GM19397 (cell line): ENCODE measurements around the gene DSCAML1.

ENCODE experiments used
- ATAC-seq: cut with Tn5 transposase; IDR thresholded peaks from one replicate; pipeline ENCODE4 v1.9.1; 2021; ENCODE audit warnings: mild to moderate bottlenecking, moderate library complexity; ENCODE audit not compliant: unreplicated experiment

Gene DSCAML1

DNA sequence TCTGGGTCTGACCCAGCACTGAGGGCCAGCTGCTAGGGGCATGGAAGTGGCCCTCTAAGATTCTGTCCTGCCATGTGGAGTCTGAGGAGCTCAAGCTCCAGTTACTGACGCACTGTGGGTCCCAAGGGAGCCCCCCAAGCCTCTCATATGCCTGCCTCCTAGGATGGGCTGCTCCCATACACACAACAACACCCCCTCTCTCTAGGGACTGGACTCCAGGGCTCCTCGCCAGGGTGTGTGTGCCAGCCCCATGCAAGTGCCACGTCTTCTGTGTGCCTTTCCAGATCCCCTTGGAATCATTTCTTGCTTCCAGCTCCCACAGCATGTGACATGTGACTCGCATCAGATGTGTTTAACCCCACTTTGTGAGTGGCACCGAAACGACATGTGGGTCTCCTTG lies 234.9 kb downstream of the DSCAML1 start:
- no peak for ATAC-seq

DNA sequence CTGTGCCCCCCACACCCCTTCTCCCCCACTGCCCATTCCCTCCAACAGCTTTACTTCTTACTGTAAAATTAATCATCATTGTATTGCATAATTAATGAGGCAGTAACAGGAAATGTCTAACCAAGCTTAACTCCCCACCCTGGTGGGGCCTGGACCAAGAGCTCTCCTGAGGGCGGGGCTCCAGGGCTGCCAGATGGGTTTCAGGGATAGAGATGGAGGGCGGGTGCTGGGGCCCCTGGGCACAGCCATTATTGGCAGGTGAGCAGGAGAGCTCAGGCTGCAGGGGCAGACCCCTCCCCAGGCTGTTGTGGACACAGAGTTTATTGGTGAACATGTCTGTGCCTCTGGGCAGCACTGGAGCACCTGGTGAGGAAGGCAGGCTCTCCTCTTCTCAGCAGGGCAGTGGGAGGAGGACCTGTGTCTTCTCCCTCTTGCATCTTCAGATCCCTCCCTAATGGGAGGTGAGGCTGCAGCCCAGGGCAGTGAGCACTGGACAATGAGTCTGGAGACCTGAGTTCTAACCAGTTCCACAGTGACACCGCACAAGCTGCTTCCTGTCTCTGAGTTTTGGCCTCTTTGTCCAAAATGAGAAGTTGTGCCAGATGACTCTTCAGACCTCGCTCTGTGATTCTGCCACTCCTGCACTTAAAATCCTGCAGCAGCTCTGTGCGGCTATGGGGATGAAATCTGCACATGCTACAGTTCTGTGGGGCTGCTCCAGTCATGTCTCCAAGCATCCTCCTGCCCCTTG lies 236.1 kb downstream of the DSCAML1 start:
- ATAC-seq, result no peak

GRCh38 chr11:117559698-117560097 lies 237.3 kb downstream of the DSCAML1 start:
- ATAC-seq, result no peak

DNA sequence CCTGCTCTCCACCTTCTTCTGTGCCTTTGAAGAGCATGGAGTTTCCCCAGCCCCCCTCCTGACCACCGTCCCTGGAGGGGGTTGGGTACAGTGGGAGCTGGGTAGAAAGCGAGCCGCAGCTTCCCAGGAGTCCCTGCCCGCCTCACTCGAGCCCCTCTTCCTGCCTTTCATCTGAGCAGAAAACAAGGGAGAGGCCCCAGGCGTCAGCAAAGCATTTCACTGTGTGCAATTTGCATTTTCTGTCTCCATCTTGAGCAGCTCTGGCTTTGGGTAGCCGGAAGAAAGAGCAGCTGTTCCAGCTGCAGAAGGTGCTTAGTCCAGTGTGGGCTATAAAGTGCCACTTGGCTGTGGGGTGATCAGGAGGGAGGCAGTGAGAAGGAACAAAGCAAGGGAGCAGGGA lies 239.7 kb downstream of the DSCAML1 start:
- no peak for ATAC-seq

DNA sequence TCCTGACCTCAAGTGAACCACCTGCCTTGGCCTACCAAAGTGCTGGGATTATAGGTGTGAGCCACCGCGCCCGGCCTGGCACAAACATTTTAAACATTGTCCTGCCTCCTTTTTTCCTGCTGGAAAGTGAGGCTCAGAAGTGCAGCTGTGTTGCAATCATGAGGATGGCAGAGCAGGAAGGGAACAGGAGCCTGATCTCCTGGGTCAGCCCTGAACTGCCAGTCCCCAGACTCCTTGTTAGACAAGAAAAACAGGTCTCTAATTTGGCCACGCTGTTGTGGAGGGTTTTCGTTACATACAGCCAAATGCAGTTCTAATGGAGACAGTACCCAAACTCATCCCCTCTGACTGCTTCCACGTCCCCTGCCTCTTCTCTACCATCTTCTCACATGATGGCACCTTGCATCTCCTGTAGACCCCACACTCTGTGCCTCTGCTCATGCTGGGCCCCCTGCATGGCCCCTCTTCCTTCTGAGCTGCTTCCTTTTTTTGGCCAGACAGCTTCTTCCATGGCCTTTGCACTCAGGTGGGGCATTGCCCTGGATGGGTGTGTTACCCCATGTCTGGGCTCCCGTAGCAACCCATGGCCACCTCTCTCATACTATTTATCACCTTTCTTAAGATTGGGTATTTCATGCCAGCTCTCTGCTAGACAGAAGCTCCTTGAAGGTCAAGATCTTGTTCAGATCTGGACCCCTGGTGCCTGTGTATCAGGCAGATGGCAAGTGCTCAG lies 242.2 kb downstream of the DSCAML1 start:
- no peak for ATAC-seq

DNA sequence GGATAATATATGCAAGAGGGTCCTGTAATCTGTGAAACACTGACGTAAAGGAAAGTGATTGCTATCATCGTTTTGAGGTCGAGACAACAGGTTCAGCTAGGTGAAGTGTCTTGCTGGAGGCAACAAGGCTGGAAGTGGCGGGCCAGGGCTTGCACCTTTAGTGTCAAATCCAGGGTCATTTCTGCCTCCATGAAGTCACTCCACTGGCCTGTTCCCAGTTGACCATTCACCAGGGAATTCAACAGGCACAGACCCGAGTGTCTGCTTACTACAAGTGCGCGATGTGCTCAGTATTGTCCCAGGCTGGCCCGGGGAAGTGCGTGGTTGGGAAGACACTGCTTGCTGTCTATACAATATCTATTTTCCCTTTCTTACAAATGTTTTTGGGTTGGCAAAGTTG lies 244.4 kb downstream of the DSCAML1 start:
- ATAC-seq, result no peak

- no peak for ATAC-seq
These were observed 245.2 kb downstream of the DSCAML1 start for GRCh38 chr11:117551761-117552343.

- ATAC-seq, result no peak
These were observed 246.6 kb downstream of the DSCAML1 start for GRCh38 chr11:117550466-117550865.

DNA sequence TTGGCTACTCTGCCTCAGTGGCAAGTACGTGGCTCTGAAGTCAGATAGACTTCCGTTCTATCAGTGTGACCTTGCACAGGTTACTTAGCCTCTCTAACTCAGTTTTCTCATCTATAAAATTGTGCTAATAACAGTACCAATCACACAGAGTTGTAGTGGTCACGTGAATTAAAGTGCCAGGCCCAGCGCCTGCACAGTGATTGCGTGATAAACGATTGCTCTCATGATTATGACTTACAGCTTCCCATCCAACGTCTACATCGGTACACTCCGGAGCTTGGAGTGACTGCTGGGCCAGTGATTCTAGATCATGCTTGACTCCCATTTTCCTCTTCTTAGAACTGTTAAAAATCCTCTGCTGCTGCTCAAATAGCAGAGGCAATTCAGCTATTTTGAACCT lies 247.6 kb downstream of the DSCAML1 start:
- no peak for ATAC-seq

- ATAC-seq, result no peak
These were observed 248.1 kb downstream of the DSCAML1 start for GRCh38 chr11:117548876-117549275.

DNA sequence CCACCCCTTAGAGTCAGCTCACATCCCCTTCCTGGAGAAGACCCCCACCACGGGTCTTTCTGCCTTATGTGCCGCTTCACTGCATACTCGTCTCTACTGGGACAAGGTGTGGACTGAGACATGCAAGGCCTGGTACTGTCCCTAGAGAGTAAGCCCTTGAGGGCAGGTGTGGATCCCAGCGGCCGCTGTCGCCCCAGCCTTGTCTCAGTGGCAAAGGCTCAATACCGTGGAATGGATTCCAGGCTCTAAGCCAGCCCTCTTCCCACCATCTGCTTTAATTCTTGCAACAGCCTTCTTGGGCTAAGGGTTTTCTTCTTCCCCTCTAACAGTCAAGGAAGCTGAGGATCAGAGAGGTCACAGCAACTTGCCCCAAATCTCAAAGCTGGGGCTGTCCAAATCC lies 249.1 kb downstream of the DSCAML1 start:
- ATAC-seq, result no peak

DNA sequence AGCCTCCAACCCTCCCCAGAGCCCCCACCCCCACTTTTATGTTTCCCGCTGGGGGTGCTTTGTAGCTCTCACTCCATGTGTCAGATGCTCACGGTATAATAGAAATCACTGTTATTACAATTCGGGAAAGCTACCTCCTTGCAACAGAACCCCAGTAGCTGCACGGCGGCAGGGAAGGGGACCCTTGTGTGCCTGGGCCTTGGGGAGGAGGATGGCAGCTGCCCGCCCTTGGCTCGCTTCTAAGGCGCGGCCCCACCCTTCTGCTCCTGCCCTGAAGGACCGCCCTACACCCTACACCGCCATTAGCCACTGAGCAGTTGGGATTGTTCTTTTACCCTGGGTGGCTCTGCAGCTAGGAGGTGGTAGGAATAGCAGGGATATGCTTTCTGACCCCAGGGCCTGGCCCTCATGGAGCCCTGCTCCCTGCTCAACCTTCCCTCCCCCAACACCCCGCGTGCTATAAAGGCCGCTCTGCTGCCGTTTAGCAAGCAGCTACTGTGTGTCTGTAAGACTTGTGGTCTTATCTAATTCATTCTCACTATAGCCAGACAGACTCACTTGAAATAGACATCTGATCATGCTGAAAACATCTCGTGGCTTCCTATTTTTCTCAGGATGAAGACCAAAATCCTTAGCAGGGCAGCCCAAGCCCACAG lies 249.7 kb downstream of the DSCAML1 start:
- ATAC-seq, result no peak

- ATAC-seq, result no peak
These were observed 250.4 kb downstream of the DSCAML1 start for GRCh38 chr11:117546431-117547194.

- ATAC-seq, result no peak
These were observed 251.3 kb downstream of the DSCAML1 start for GRCh38 chr11:117545706-117546105.

- no peak for ATAC-seq
These were observed 252.8 kb downstream of the DSCAML1 start for GRCh38 chr11:117544130-117544800.

GRCh38 chr11:117541211-117541610 lies 255.8 kb downstream of the DSCAML1 start:
- ATAC-seq, result no peak

GRCh38 chr11:117538263-117539135 lies 258.5 kb downstream of the DSCAML1 start:
- no peak for ATAC-seq

DNA sequence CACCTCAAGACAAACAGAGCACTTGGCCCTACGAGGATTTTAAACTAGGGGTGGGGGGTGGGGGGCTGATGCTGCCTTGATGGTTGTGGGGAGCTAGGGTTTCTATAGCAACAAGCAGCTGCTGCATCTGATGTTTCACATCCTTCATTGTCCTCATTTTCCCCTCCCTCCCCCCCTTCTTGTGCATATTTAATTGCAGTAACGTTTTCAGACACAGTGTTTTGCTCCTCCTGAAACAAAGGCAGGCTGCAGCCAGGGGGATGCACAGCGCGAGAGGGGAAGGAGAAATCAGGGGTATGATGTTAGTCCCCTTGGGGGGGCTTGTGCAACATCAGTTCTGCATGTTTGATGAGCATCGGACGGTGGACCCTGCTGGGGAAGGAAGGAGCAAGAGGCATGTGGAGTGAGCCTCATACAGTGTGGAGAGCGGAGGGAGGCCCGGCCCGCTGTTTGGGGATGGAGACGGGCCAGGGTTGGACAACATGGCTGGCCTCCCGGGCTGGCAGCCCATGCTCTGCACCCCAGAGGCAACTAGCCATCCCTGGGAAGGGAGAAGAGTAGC lies 261.1 kb downstream of the DSCAML1 start:
- no peak for ATAC-seq
